Adrenal gland (tissue), 5 donors: ENCODE data around the gene SUPT5H.

ENCODE experiments used
- POLR2A ChIP-seq, 2 donors: fragments of 450-650 bp; IDR thresholded peaks; one replicate each; pipeline ENCODE4 v1.6.1; 2017; ENCODE audit warnings: antibody characterized with exemption in 2 of 2, mild to moderate bottlenecking in 2 of 2, moderate library complexity in 1 of 2
- TF ChIP-seq, protein P1 (sequence below), 6 experiments: fragments of 450-650 bp in 4 of 6; fragments of 200-600 bp in 2 of 6; sonication (generic) in 1 of 6; IDR thresholded peaks; 1 replicate in 5 of 6; 2 replicates in 1 of 6; pipeline versions ENCODE4 v1.5.1 to v1.8.0; 2016 to 2021; ENCODE audit warnings: antibody characterized with exemption in 6 of 6, mild to moderate bottlenecking in 2 of 6, moderate library complexity in 1 of 6
- donor health status: DM: no; HTN: no; CAD: no.

DNA sequence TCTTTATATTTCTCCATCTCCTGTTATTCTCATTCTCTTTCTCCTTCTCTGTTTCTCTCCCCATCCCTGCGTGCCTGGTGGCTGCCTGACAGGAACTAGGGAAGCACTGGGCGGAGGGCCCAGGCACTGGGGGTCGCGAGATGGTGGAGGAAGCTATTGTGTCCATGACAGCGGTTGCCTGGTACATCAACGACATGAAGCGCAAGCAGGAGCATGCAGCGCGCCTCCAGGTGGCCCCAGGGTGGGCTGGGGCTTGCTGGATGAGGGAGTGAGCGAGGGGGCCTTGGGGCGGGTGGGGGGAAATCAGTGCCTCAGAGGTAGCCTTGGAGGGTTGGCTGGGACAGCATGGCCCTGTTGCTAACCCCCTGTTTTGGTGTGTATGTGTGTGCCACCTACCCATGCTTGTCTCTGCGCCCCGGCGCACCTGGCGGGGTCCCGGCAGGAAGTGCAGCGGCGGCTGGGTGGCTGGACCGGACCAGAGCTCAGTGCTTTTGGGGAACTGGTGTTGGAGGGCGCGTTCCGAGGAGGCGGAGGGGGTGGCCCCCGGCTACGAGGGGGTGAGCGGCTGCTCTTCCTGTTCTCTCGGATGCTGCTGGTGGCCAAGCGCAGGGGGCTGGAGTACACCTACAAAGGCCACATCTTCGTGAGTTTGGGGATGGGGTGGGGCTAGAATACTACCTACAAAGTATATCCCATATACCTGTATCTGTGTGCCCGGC is 27.8 kb upstream of the SUPT5H start:
- TF ChIP-seq POLR2A (IDR thresholded peaks at IDR 0.05) = no peak
- TF ChIP-seq, protein P1, sequence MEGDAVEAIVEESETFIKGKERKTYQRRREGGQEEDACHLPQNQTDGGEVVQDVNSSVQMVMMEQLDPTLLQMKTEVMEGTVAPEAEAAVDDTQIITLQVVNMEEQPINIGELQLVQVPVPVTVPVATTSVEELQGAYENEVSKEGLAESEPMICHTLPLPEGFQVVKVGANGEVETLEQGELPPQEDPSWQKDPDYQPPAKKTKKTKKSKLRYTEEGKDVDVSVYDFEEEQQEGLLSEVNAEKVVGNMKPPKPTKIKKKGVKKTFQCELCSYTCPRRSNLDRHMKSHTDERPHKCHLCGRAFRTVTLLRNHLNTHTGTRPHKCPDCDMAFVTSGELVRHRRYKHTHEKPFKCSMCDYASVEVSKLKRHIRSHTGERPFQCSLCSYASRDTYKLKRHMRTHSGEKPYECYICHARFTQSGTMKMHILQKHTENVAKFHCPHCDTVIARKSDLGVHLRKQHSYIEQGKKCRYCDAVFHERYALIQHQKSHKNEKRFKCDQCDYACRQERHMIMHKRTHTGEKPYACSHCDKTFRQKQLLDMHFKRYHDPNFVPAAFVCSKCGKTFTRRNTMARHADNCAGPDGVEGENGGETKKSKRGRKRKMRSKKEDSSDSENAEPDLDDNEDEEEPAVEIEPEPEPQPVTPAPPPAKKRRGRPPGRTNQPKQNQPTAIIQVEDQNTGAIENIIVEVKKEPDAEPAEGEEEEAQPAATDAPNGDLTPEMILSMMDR (IDR thresholded peaks at IDR 0.05) = no peak
